Measurements from ENCODE around the gene MAPKBP1. TPM values are rescaled to one million over a fixed set of nuclear protein-coding genes. Genes with fewer than 3 reads are reported as not detected.

The MAPKBP1 gene
- polyA plus RNA-seq, 3 donors, result 0.76 to 8.6 (median 1.1) TPM

DNA sequence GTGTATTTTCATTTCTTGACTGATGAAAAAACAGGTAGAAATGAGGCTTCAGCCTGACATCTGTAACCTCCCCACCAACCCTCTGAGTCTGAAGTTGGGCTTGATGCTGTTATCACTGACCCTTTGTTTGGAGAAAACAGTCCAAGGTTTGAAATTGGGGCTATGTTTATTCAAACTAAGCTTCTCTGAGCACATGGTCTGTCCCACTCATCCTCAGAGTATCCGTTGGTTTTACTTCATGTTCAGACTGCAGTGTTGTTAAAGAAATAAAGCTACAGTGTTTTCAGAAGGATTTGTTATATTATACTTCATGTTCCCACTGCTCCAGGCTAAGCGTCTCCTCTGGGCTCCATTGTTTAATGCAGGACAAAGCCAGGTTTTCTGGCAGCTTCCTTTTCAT lies 6.0 kb downstream of the MAPKBP1 start:
- H3K4me1 Mint-ChIP-seq, result peaks cover 32% of the 10 kb centered on the region
- no peak overlapping the region for H3K4me3 Mint-ChIP-seq
- TF ChIP-seq CTCF (IDR thresholded peaks at IDR 0.05), result no peak
- no peak overlapping the region for H3K27ac Mint-ChIP-seq
- no peaks in the 10 kb centered on the region for H3K9me3 ChIP-seq (replicated peaks in 1 of 2; ENCODE audit: control insufficient read depth in 1 of 2, insufficient read depth in 1 of 2, low read length in 2 of 2)
- H3K4me3 ChIP-seq (replicated peaks in 1 of 3; ENCODE audit: low read depth in 2 of 3, low read length in 3 of 3), result no peak overlapping the region
- no peak overlapping the region for H3K4me2 ChIP-seq (replicated peaks; ENCODE audit: extremely low read depth, low read length, poor library complexity, severe bottlenecking)
- no CpG with 5 or more reads among the region's 2 CpGs for WGBS (ENCODE audit: insufficient coverage)
- H3K27ac ChIP-seq (ENCODE audit: low read depth in 1 of 2, low read length in 2 of 2), result no peak overlapping the region
- H3K36me3 Mint-ChIP-seq, result peaks cover 14 to 22% of the 10 kb centered on the region in 2 donors
- H3K79me2 ChIP-seq (ENCODE audit: insufficient read depth, low read length), result peaks cover 9% of the 10 kb centered on the region
- H3K36me3 ChIP-seq (replicated peaks in 1 of 2; ENCODE audit: control insufficient read depth in 1 of 2, insufficient read depth in 2 of 2, low read length in 2 of 2), result no peaks in the 10 kb centered on the region
- H2AFZ ChIP-seq (ENCODE audit: insufficient read depth, low read depth, low read length, poor library complexity, severe bottlenecking), result no peak overlapping the region
- peaks cover 9% of the 10 kb centered on the region in 2 donors for H3K4me1 ChIP-seq (ENCODE audit: control insufficient read depth in 1 of 2, insufficient read depth in 2 of 2, low read length in 2 of 2)
- DNase-seq, result no peak
- intact Hi-C loops (cut with micrococcal nuclease), result no loop called here
- H3K9ac ChIP-seq (ENCODE audit: insufficient read depth, low read length, poor library complexity, severe bottlenecking), result no peak overlapping the region
- no peaks in the 10 kb centered on the region for H3K9me3 Mint-ChIP-seq
- no peaks in the 10 kb centered on the region for H3K27me3 Mint-ChIP-seq (ENCODE audit: low read depth in 3 of 3)
- H4K20me1 ChIP-seq (ENCODE audit: insufficient read depth, low read length), result peaks cover 4% of the 10 kb centered on the region
- H3K27me3 ChIP-seq (ENCODE audit: control insufficient read depth in 2 of 2, insufficient read depth in 2 of 2, low read length in 2 of 2), result no peaks in the 10 kb centered on the region

DNA sequence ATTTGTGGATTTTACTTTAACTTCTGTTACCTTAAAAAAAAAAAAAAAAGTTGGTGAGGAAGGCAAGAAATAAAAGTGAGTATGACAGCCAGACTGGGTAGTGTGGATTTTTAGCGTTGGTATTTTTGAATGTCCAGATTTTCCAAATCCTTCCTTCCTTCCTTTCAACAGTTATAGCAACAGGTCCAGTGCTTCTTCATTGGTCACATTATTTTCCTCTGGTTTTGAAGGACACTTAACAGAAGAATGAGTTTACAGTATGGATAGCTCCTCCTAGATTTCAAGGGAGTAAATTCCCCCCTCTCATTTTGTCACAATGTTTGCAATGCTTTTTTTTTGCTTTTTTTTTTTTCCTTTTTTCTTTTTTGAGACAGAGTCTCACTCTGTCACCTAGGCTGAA lies 6.4 kb downstream of the MAPKBP1 start:
- no peaks in the 10 kb centered on the region for H3K36me3 ChIP-seq (replicated peaks in 1 of 2; ENCODE audit: control insufficient read depth in 1 of 2, insufficient read depth in 2 of 2, low read length in 2 of 2)
- H3K27ac ChIP-seq (ENCODE audit: low read depth in 1 of 2, low read length in 2 of 2), result no peak overlapping the region
- TF ChIP-seq CTCF (IDR thresholded peaks at IDR 0.05), result no peak
- Mint-ChIP-seq H3K4me3 (no peak overlapping the region), H3K27ac (no peak overlapping the region), H3K36me3 (peaks cover 14 to 22% of the 10 kb centered on the region in 2 donors), H3K4me1 (peaks cover 27% of the 10 kb centered on the region), H3K27me3 (ENCODE audit: low read depth in 3 of 3) (no peaks in the 10 kb centered on the region), H3K9me3 (no peaks in the 10 kb centered on the region)
- no peaks in the 10 kb centered on the region for H4K20me1 ChIP-seq (ENCODE audit: insufficient read depth, low read length)
- no peak overlapping the region for H3K4me2 ChIP-seq (replicated peaks; ENCODE audit: extremely low read depth, low read length, poor library complexity, severe bottlenecking)
- H3K79me2 ChIP-seq (ENCODE audit: insufficient read depth, low read length), result peaks cover 6% of the 10 kb centered on the region
- no peaks in the 10 kb centered on the region for H3K27me3 ChIP-seq (ENCODE audit: control insufficient read depth in 2 of 2, insufficient read depth in 2 of 2, low read length in 2 of 2)
- intact Hi-C loops (cut with micrococcal nuclease), result no loop called here
- DNase-seq, result no peak
- H2AFZ ChIP-seq (ENCODE audit: insufficient read depth, low read depth, low read length, poor library complexity, severe bottlenecking), result no peak overlapping the region
- H3K4me1 ChIP-seq (ENCODE audit: control insufficient read depth in 1 of 2, insufficient read depth in 2 of 2, low read length in 2 of 2), result peaks cover 4% of the 10 kb centered on the region in 2 donors
- H3K9me3 ChIP-seq (replicated peaks in 1 of 2; ENCODE audit: control insufficient read depth in 1 of 2, insufficient read depth in 1 of 2, low read length in 2 of 2), result no peaks in the 10 kb centered on the region
- no peak overlapping the region for H3K4me3 ChIP-seq (replicated peaks in 1 of 3; ENCODE audit: low read depth in 2 of 3, low read length in 3 of 3)
- H3K9ac ChIP-seq (ENCODE audit: insufficient read depth, low read length, poor library complexity, severe bottlenecking), result no peak overlapping the region
- no CpG with 5 or more reads among the region's 1 CpG for WGBS (ENCODE audit: insufficient coverage)

Data from CD14-positive monocyte (primary cell).